Measurements from ENCODE around the gene NRTN. TPM values are rescaled to one million over a fixed set of nuclear protein-coding genes. Genes with fewer than 3 reads are reported as not detected.

Gene NRTN
- total and polyA plus RNA-seq, 2 of the 13 experiments (the other 11 are each of a cell fraction or from before 2014, with no cell fraction given), result 4.1 to 5.3 TPM

GRCh38 chr19:5805462-5806132, 730 bp downstream of the NRTN start (continued):
- no peak for TF ChIP-seq EEA1 (CRISPR knock-in tag; IDR thresholded peaks at IDR 0.05; ENCODE audit: borderline replicate concordance)
- TF ChIP-seq, protein P1, sequence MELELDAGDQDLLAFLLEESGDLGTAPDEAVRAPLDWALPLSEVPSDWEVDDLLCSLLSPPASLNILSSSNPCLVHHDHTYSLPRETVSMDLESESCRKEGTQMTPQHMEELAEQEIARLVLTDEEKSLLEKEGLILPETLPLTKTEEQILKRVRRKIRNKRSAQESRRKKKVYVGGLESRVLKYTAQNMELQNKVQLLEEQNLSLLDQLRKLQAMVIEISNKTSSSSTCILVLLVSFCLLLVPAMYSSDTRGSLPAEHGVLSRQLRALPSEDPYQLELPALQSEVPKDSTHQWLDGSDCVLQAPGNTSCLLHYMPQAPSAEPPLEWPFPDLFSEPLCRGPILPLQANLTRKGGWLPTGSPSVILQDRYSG (CRISPR knock-in tag; IDR thresholded peaks at IDR 0.05), result no peak
- no peak for TF ChIP-seq GZF1 (CRISPR knock-in tag; IDR thresholded peaks at IDR 0.05)
- no peak for TF ChIP-seq SIX1 (CRISPR knock-in tag; IDR thresholded peaks at IDR 0.05; ENCODE audit: borderline replicate concordance)
- TF ChIP-seq CEBPG (CRISPR knock-in tag; IDR thresholded peaks at IDR 0.05), result no peak
- no peak for TF ChIP-seq ZUFSP (CRISPR knock-in tag; IDR thresholded peaks at IDR 0.05; ENCODE audit: borderline replicate concordance)
- TF ChIP-seq, protein P2, sequence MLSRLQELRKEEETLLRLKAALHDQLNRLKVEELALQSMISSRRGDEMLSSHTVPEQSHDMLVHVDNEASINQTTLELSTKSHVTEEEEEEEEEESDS (CRISPR knock-in tag; IDR thresholded peaks at IDR 0.05; ENCODE audit: borderline replicate concordance), result no peak
- TF ChIP-seq, protein P3, sequence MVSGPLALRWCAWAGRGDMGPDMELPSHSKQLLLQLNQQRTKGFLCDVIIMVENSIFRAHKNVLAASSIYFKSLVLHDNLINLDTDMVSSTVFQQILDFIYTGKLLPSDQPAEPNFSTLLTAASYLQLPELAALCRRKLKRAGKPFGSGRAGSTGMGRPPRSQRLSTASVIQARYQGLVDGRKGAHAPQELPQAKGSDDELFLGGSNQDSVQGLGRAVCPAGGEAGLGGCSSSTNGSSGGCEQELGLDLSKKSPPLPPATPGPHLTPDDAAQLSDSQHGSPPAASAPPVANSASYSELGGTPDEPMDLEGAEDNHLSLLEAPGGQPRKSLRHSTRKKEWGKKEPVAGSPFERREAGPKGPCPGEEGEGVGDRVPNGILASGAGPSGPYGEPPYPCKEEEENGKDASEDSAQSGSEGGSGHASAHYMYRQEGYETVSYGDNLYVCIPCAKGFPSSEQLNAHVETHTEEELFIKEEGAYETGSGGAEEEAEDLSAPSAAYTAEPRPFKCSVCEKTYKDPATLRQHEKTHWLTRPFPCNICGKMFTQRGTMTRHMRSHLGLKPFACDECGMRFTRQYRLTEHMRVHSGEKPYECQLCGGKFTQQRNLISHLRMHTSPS (CRISPR knock-in tag; IDR thresholded peaks at IDR 0.05; ENCODE audit: low read depth), result no peak
- no peak for TF ChIP-seq SMARCE1 (IDR thresholded peaks at IDR 0.05; ENCODE audit: borderline replicate concordance)
- TF ChIP-seq ZNF672 (CRISPR knock-in tag; IDR thresholded peaks at IDR 0.05), result no peak
- TF ChIP-seq RXRB (CRISPR knock-in tag; IDR thresholded peaks at IDR 0.05; ENCODE audit: borderline replicate concordance), result peak; percentile 78; the same call in 1 of the 2 replicates
- no peak for TF ChIP-seq HMG20A (CRISPR knock-in tag; IDR thresholded peaks at IDR 0.05; ENCODE audit: borderline replicate concordance)
- TF ChIP-seq ZNF670 (CRISPR knock-in tag; IDR thresholded peaks at IDR 0.05; ENCODE audit: borderline replicate concordance), result 0 out of 2 replicates have a peak, but pooled peaks have one; percentile 37
- TF ChIP-seq ZNF30 (CRISPR knock-in tag; IDR thresholded peaks at IDR 0.05), result no peak
- TF ChIP-seq SRSF4 (IDR thresholded peaks at IDR 0.05; ENCODE audit: low read depth, low read length, poor library complexity, severe bottlenecking), result no peak
- no peak for TF ChIP-seq KDM5A (IDR thresholded peaks at IDR 0.05; ENCODE audit: borderline replicate concordance, low read length)
- peak; percentile 49; the same call in 1 of the 2 replicates for TF ChIP-seq SP4 (CRISPR knock-in tag; IDR thresholded peaks at IDR 0.05)
- TF ChIP-seq ZNF891 (CRISPR knock-in tag; IDR thresholded peaks at IDR 0.05), result peak; percentile 47; the same call in 1 of the 2 replicates
- TF ChIP-seq ZNF430 (CRISPR knock-in tag; IDR thresholded peaks at IDR 0.05), result 0 out of 2 replicates have a peak, but pooled peaks have one; percentile 24
- TF ChIP-seq TEAD3 (CRISPR knock-in tag; optimal IDR thresholded peaks at IDR 0.05; ENCODE audit: borderline replicate concordance), result no peak
- TF ChIP-seq ZFP36L2 (CRISPR knock-in tag; IDR thresholded peaks at IDR 0.05), result no peak
- TF ChIP-seq SMAD9 (CRISPR knock-in tag; IDR thresholded peaks at IDR 0.05), result no peak
- TF ChIP-seq ELF1 (CRISPR knock-in tag; IDR thresholded peaks at IDR 0.05), result no peak
- no peak for TF ChIP-seq ZNF615 (CRISPR knock-in tag; IDR thresholded peaks at IDR 0.05; ENCODE audit: borderline replicate concordance)
- TF ChIP-seq GMEB1 (CRISPR knock-in tag; IDR thresholded peaks at IDR 0.05; ENCODE audit: borderline replicate concordance), result no peak
